Measurements from ENCODE around the gene CAVIN2.

The CAVIN2 gene

GRCh38 chr2:191864628-191865374 is 17.9 kb upstream of the CAVIN2 start:
- no peak for DNase-seq

DNA sequence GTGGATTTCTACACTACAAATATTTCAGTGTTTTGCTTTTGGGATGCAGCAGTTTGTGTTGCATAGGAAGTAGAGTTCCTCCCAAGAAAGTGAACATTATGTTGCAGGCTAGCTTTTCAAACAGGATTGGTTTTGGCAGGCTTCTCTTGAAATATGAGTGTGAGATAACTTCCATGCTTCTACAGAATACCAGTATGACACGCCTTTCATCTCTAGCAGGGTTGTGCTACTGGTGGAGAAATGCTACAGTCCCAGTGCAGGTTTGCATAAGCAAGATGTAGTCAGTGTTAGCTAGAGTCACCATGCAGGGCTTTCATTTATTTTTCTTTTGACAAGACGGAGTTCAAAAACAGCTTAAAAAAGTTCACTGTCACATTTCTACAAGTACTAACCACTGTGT is 17.1 kb upstream of the CAVIN2 start:
- DNase-seq: no peak

DNA sequence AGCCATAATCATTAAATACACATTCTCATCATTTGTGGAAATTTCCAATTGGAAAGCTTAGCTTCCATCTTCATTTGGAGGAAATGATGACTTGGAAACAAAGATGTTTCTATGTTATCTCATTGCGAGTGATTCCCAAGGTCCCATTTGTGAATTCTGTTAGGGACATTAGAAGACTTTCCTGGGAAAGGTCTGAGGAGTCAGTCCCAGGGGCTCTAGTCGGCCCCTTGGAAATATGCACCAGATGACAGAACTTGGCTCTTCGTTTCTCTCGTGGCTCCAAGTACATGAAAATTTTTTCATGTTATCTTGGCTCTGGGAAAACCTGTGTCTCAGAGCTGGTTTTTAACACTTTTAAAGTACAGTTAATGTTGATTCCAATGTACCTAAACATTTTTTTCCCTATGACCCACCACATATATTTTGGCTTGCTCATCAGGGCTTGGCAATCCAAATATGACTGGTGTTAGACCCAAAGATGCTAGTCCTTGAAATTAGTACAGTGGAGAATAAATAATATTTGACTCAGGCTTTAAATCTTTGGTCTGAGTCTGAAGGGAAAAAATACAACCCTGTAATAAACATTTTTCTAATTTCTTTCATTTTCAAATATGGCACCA is 15.4 kb upstream of the CAVIN2 start:
- no peak for DNase-seq

GRCh38 chr2:191860760-191861466 is 14.0 kb upstream of the CAVIN2 start:
- DNase-seq: no peak

DNA sequence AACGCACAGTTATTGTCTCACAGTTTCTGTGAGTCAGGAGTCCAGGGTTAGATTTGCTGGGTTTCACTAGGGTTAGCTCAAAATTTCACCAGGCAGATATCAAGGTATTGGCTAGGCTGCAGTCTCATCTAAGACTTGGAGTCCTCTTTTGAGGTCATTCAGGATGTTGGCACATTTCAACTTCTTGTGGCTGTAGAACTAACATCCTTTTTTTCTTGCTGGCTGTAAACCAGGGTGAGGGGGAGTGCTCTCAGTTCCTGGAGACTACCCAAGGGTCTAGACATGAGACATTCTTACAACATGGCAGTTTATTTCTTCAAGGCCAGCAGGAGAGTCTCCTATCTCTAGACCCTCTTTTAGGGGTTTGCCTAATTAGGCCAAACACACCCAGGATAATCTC is 12.8 kb upstream of the CAVIN2 start:
- no peak for DNase-seq

- DNase-seq: no peak
These were observed 11.0 kb upstream of the CAVIN2 start for GRCh38 chr2:191857886-191858285.

GRCh38 chr2:191857259-191857805 is 10.4 kb upstream of the CAVIN2 start:
- no peak for DNase-seq

DNA sequence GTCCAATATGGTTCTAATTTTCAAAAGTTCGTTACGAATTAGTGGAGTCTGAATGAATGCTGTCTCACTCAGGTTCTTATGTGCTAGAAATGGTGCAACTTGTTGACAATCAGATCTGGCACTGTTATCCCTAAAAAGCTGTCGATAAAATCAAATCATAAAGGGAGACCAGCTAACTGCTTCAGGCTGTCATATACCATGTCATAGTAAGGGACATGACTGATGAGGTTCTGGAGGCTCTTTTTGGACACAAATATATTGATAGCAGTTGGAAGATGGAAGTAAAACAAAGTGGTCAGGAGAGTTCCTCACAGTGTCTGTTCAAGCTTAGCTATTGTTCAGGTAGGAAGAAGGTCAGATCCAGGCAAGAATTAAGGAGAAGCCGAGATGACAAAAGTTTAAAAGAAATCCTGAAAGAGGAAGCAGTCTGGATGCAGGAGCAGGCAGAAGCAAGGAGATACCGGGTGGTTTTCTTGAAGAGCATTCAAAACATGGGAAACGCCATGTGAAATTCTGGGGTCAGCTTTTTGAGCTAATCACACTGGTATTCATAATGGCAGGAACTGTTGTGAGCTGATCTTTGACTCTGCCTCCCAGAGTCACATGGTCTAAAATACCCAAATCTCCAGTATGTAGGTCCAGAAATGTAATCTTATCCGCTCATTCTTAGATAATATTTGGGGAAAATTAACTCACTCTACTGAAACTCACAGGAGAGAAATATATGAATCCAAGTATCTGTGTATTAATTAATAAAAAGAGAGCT is 9.4 kb upstream of the CAVIN2 start:
- DNase-seq: no peak

- DNase-seq: no peak
These were observed 8.5 kb upstream of the CAVIN2 start for GRCh38 chr2:191855382-191855781.

DNA sequence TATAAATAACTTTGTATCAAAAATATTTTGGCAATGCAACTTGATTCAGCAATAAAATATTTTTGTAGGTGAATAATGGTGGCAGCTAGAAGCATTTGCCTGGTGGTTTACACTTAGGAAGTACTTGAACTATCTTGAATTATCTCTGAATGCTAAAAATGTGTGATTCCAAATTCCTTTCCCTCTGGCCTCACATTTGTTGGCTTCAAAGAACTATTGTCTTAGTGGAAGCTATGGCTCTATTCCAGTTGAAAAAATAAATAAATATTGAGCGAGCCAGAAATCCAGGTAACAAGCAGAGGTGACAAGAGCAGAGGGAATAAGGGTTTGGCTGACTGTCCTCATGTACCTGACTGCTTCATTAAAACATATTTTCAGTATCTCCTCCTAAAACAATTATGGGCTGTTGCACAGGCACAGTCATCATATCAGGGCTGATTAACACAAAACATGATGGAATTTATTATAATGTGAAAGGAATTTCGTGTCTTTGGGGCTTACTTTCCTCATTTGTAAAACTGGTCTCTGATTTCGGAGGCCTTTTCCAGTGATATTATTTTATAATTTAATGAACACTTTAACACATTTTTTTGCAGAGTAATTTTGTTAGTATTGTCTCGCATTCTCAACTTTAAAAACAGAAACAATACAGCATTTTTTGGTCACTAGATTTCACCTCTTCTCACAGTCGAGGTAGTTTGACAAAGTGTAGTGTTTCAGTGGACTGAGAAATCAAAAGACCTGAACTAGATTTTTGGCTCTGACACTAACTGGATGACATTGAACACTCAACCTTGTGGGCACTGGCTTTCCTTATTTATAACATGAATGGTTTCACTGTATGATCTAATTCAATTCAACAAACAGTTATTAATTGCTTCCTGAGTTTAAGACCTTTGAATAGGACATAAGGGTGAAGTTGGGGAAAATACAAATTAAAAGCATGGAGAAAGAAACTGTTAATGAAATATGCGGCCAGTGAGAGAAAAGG is 7.8 kb upstream of the CAVIN2 start:
- DNase-seq: no peak

DNA sequence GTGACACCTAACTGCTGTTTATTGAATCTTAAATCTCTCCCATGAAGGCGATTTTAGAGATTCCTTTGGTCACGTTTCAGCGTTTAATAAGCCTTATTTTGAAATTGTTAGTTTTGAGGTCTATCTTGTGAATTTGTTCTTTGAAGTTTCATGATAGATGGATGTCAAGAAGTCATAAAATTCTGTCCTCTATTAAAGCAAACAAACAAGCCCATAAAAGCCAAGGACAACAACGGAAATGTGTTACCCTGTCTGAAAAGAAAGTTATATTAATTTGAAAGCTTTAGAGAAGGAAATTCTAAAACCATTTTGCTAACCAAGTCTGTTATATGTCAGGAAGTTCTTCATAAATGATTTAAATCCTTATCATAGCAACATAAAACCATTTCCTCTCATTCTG is 7.0 kb upstream of the CAVIN2 start:
- no peak for DNase-seq

- DNase-seq: no peak
These were observed 4.3 kb upstream of the CAVIN2 start for GRCh38 chr2:191851158-191851557.

GRCh38 chr2:191848771-191849767 is 2.2 kb upstream of the CAVIN2 start:
- DNase-seq: no peak

GRCh38 chr2:191847764-191848163 is 876 bp upstream of the CAVIN2 start:
- no peak for DNase-seq

- DNase-seq: no peak
These were observed 893 bp downstream of the CAVIN2 start for GRCh38 chr2:191845876-191846514.

- DNase-seq: no peak
These were observed 1.6 kb downstream of the CAVIN2 start for GRCh38 chr2:191845248-191845715.

GRCh38 chr2:191844706-191845105 is 2.2 kb downstream of the CAVIN2 start:
- DNase-seq: no peak

GRCh38 chr2:191840921-191841320 is 6.0 kb downstream of the CAVIN2 start:
- DNase-seq: no peak

GRCh38 chr2:191839918-191840804 is 6.7 kb downstream of the CAVIN2 start:
- DNase-seq: no peak

Data from NCI-H1417 treated with DMSO at 0.1 percent for 48 hours (cell line).